ENCODE data around the gene IGHMBP2.

The IGHMBP2 gene

DNA sequence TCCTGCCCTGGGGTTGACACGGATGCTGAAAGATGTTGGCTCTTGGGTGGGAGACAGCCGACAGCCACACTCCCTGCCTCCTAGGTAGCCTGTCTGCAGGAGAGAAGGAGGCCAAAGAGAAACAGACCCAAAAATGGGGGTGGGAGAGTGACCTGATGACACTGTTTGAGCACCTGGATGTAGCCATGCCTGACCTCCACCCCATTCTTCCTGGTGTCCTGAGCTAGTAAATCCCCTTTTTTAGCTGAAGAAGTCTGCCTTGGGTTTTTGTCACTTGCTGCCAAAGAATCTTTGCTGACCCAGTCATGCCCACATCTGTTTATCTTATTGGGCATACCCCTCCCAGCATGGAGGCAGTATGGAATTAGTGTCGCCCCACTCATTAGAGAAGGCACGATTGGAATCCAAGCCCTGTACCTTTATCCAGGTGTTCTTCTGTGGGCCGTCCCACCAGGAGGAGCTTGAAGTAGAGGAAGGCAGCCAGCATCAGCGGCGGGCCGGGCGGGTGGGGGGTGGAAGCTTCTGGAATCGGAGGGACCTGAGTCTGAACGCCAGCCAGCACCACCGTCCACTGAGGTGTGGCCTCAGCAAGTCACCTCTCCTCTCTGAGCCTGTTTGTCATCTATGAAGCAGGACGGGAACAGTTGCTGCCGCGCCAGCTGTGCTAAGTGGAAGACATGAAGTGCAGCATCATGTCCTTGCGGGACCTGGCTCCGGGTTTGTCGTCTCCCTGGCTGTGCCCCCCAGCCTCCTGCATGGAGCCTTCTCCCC lies 37.8 kb downstream of the IGHMBP2 start:
- DNase-seq = no peak

DNA sequence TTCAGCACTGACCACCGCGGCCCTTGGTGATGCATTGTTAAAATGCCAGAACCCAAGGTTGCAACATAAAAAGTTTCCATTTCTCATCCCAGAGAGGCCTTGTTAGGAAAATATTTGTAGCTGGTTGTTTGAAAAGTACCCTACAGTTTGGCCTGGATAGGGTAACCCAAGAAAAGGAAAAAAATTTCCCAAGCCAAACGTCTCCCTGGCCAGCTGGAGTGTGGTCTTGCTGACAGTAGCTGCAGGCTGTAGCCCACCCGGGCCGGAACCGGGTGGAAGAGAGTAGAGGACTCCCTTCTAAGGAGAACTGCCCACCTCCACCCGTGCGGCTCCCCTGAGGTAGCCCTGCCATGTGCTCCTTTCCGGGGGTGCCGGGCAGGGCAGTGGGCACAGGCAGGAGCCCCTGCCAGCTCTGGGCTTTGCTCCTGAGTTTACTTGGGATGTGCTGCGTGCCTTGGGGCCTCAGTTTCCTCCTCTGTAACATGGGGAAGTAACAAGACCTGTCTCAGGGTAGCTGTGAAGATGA lies 38.5 kb downstream of the IGHMBP2 start:
- no peak for DNase-seq

DNA sequence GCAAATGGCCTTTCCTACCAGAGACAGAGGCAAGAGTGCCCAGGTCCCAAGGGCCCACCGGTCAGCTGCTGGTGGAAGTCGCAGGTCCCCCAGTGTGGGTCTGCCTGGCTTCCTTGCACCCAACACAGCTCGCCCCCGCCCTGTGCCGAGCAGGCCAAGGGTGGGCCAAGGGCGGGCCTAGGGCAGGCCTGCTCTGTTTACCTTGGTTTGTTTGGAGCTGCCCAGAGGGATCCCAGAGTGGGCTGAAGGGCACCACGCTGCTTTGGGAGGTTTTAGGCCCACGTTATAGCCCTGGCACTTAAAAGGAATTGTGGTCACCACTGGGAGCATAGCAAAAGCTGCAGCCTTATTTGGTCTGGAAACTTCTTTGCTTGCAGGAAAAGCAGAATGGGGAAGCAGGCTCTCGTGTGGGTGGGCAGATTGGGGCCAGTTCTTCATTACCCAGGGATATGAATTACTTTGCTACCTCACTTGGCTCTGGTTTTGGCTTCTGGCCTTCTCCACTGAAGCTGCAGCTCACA lies 39.1 kb downstream of the IGHMBP2 start:
- DNase-seq = no peak

DNA sequence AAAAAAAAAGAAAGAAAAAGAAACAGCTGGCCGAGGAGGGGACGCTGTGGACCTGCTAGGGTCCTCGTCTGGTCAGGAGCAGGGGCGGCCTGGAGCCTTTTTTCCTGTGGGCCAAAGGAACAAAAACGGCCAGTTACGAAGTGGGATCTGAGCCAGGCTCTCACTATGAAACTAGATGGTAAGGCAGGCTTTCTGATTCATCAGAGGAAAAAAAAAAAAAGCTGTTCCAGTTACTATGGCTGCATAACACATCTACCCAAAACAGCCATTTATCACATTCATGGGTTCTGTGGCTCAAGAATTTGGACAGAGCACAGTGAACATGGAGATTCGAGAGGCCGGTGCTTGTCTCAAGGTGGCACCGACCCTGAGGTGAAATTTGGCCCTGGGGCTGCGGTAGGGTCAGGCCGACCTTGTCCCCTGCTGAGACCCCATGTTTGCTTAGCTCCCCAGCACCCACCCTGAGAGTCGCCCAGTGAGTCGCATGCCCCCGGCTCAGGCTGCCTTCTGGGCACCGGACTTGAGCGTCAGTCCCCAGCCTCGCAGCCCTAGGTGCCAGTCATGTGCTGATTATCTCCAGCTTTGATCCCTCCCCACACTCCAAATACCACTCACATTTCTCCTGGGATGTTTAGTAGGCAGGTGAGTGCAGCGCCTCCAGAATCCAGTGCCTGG lies 42.9 kb downstream of the IGHMBP2 start:
- no peak for DNase-seq

DNA sequence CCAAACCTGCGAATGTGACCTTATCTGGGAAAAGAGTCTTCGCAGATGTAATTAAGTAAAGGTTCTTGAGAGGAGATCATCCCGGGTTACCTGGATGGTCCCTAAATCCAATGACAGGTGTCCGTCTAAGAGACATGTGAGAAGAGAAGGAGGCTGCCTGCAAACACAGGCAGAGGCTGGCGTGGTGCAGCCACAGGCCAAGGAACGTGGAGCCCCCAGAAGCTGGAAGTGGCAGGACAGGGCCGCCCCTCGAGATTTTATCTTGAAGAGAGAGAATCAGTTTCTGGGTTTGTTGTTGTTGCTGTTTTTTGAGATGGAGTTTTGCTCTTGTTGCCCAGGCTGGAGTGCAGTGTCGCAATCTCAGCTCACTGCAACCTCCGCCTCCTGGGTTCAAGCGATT lies 43.5 kb downstream of the IGHMBP2 start:
- no peak for DNase-seq

DNA sequence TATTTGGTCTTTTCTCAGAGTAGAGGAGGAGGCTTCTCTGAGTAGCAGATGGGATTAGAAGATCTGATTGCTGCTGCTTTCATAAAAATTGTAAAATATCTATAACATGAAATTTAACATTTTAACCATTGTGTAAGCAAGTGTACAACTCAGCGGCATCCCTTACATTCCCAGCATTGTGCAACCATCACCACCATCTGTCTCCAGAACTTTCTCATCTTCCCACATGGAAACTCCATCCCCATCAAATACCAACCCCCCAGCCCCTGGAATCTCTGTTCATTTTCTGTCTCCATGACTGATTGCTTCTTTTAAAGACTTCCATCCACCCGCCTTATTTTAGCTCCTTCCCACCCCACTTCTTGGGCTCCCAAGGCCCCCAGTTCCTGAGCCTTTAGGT lies 44.8 kb downstream of the IGHMBP2 start:
- no peak for DNase-seq

DNA sequence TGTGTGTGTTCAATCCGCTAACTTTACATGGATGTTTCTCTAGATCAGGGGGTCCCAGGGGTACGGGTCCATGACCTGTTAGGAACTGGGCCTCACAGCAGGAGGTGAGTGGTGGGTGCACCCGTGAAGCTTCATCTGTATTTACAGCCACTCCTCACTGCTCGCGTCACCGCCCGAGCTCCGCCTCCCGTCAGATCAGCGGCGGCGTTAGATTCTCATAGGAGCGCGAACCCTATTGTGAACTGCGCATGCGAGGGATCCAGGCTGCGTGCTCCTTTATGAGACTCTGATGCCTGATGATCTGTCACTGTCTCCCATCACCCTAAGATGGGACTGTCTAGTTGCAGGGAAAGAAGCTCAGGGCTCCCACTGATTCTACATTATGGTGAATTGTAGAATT lies 45.2 kb downstream of the IGHMBP2 start:
- no peak for DNase-seq

DNA sequence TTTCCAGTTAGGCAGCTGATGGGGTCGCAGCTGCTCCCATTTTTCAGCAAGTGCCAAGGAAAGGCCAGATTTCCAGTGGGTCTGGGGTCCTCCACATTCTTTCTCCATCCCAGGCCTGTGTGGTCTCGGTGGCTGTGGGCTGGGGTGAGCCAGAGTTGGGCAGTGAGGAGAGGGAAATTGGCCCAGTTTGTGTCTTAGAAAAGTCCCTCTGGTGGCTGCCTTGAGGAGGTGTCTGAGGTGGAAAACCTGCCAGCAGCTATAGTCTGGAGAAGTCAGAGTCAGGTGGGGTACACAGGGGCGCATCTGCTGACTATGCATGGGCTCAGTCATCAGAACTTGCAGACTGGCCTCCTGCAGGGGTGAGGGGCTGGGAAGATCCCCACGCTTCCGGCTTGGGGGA lies 46.6 kb downstream of the IGHMBP2 start:
- DNase-seq = no peak

DNA sequence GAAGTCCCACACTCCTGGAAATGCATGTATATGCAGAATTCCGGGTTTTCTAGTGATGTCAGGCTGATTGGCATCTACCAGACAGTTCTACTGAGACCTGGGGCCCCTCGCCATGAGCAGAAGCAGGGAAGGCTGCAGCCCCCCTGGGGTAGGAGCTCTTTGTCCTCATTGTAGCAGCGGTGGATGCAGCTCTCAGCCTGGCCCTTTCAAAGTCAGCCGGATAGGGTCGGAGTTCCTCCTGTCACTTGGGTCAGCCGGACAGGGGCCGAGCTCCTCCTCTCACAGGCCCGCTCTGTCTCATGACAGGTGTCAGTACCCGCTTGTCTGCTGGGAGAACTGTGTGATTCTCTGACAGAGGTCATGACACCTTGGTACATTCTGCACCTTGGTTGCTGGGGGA lies 47.1 kb downstream of the IGHMBP2 start:
- DNase-seq = no peak

DNA sequence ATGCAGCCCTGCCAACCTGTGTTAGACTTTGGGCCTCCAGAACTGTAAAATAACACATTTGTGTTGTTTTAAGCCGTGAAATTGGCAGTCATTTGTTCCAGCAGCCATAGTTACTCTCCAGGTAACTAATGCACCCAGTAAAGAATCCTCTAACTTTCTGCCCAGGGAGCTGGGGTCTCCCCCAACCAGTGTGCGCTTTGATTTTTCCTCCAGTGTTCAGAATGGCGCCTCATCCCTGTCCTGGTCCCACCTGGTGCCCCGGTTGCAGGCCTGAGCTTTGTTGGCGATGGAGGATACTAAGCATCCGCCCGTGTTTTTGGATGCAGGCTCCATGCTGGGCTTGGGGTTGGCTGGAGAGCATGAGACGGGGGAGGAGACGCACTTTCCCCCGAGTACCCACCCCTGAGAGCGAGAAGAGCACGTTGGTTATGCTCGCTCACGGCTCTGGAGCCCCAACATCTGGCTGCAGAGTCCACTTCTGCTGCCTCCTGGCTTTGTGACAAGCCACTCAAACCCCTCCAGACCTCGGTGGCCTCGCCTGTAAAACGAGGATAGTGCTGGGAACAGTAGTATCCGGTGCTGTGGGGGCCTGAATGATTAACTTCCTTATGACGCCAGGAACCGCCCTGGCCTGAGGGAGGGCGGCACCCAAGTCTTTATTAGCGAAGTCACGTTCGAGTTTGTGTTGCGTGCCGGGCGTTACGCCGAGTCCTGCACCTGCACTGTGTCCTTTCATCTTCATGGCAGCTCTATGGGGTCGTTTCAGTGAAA lies 51.3 kb downstream of the IGHMBP2 start:
- DNase-seq = no peak

DNA sequence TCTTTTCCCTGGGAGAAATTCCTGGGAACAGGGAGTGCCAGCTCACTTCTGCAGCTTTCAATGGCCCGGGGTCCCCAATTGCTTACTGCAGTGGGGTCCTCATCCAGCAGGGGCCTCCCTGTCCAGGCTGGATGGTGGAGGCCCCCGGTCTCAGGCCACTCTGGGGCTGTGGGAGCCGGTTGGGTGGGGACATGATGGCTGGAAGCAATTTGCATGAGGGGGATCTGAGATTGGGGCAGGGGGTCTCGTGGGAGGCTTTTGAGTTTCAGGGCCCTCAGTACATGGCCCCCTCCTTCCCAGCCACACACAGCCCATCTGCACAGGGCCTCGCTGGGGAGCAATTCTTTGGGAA lies 51.9 kb downstream of the IGHMBP2 start:
- no peak for DNase-seq

DNA sequence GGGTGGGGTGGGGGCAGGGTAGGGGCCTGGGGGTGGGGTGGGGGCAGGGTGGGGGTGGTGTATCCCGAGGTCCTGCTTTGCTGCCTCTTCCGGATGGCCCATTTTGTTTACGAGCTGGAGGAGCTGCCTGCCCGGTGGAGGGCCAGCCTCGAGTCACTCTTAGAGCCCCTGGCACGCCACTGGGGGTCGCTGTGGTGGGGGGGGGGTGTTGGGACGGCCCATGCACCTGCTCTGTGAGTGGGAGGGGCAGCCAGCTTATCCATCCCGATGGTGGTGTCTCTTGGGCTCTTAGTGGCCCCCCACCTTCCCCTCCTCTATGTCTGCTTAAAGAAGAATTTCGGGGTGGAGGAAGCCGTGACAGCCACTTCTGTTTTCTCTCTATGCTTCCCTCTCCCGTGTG lies 52.5 kb downstream of the IGHMBP2 start:
- DNase-seq = no peak

DNA sequence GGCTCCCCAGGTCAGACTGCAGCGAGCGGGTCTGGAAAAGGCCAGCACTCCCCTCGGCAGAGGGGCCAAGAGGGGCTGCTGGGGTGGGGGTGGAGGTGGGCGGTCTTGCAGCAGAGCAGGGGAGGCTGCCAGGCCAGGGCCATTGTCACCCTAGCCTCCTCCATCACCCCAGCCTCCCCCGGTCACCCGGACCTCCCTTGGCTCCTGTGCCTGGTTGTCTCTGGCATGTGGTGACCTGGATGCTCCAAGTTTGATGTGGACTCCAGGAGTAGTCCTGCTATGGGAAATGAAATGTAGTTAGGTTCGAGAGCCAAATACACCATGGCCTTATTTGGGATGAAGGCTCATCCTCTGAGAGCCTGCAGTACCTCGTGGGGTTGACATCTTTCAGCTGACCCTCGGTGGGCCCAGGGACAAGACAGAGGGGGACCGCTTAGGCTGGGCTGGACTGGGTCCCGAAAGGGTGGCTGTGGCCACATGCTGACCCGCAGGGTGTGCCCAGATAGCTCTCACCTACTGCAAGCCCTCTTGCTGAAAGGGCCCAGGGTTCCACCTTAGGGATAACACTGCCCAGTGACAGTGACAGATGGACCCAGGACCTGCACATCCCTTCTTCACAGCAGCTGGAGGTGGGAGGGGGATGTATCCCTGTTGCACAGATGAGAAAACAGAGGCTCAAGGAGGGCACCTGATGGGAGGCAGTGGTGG lies 53.0 kb downstream of the IGHMBP2 start:
- DNase-seq = no peak

DNA sequence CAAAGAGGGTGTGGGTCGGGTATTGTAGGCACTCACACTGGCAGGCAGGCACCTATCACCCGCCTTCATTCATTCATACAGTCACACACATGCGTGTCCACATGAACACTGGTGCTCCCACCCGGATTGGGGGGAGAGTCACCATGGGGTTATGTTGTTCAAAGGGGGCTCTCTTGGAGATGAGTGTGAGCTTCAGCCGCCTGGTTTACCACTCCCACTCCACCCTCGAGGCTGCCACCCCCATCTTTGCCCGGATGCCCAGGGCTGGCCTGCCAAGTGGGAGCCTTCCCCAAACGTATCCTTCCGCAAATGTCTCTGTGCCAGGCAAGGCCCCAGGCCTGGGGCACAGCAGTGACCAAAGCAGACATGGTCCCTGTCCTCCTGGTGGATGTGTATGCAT lies 54.5 kb downstream of the IGHMBP2 start:
- DNase-seq = no peak

DNA sequence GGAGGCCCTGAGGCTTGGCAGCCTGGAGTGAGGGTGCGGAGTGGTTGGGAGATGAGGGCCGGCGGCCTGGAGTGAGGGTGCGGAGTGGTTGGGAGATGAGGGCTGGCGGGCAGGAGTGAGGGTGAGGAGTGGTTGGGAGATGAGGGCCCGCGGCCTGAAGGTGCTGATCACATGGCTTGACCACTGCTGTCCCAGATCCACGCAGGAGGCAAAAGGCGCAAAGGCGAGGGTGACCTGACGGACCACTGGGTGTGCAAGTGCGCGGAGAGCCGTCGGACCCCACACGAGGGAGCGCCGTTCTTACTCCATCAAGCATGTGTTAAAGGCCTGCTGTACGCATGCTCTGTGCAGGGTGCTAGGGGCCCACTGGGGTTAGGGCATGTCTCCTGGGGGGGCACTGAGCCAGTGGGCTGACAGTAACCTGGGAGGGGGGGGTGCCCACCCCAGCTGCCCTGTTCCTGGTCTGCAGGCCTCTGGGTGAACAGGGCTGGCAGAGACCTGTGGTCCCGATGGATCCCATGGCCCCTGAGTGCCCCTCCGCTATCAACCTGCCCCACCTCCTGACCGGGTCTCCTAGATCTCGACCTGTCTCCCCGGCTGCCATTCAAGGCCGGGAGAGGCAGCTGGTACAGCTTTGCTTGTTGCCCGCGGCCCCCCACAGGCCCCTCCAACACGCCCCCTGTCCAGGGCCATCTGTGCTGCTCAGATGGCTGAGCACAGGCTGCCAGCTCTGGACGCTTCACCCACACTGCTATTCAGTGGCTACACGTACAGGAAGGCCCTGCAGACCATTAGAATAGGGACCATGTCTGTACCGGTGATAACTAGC lies 56.0 kb downstream of the IGHMBP2 start:
- DNase-seq = no peak

DNA sequence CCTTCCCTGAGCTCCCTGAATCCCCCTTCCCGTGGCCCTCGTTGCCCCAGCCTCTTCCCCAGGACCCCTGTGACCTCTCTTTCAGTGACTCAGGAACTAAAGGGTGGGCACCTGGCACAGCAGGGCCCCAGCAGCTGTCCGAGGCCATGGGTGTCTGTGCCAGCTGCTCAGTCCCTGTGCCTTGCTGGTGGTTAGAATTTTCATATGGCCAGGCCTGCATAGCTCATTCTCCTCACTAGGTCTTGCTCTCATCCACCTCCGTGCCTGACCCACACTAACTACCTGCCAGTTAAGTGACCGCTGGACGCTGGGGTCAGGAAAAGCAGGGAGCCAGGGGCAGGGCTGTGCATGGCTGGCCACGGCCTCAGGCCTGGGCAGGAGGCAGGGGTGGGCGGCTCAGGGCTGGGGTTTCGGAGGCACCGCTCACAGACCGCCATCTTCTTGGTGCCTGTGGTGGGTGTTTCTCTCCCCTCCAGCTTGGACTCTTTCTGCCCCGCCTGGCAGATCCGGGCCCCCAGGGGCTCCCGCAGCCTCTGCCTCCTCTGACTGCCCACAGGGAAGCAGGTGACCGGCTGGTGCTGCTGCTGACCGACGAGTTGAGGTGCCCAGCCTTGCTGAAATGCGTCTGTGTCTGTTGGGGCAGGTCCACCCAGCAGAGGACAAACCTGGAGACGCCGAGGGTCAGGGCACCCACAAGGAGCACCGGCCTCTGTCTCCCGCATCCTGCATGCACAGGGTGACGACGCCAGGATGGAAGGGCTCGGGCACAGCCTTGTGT lies 56.8 kb downstream of the IGHMBP2 start:
- no peak for DNase-seq

DNA sequence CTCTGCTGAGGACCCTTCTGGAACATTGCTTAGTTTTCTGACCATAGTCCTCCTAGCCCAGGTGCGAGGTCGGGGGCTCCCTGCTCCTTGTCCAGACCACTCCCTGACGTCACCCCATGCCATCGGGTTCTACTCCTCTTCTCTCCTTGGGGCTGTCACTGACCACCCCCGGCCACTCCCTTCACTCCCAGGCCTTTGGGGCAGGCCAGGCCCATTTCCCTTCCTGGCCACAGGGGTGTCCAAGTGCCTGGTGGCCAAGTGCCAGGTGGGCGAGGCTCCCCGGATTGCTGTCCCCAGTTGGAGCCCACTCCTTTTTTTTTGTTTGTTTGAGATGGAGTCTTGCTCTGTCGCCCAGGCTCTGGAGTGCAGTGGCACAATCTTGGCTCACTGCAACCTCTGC lies 57.6 kb downstream of the IGHMBP2 start:
- no peak for DNase-seq

DNA sequence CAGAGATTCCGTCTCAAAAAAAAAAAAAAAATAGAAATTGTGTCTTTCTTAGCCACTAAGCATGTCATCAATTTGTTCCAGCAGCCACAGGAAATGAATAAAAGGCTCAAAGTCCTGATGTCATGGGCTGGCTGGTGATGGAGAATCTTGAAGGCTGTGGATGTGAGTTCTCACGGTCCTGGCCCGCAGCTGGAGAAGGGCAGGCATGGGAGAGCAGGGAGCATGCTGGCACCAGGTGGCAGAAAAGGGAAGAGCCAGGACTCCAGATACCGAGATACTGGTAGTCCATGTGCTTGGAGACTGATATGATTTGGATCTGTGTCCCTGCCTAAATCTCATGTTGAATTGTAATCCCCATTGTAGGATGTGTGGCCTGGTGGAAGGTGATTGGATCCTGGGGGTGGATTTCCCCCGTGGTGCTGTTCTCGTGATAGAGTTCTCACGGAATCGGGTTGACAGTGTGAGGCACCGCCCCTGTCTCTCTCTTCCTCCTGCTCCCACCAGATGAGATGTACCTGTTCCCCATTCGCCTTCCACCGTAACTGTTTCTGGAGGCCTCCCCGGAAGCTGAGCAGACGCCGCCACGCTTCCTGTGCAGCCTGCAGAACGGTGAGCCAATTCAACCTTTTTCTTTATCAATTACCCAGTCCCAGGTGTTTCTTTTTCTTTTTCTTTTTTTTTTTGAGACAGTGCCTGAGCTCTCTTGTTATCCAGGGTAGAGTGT lies 59.0 kb downstream of the IGHMBP2 start:
- no peak for DNase-seq

DNA sequence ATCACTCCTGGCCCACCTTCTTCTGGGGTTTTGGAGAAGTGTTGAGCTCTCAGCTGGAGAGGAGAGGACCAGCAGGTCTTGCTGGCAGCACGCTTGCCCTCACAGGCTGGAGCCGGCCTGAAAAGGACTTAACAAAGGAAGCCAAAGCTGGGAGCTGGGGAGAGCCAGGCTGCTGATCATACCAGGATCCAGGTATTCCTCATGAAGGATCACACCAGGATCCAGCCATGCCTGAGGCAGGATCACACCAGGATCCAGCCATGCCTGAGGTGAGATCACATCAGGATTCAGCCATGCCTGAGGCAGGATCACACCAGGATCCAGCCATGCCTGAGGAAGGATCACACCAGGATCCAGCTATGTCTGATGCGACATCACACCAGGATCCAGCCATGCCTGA lies 60.1 kb downstream of the IGHMBP2 start:
- DNase-seq = no peak
